Fibroblast of mammary gland (primary cell): ENCODE results near the gene PLEKHN1.
A peak's percentile ranks its signal among the peaks of the same experiment; 100 is the strongest.

ENCODE experiments used
- DNase-seq: peaks from one replicate; pipeline ENCODE4 v3.0.0-alpha.2; 2010; ENCODE audit warnings: low read depth
- H3K4me3 ChIP-seq: 2 replicates; pipeline ENCODE4 v1.5.1; 2011; ENCODE audit warnings: low read depth, mild to moderate bottlenecking, low read length, moderate library complexity; ENCODE audit not compliant: control insufficient read depth
- CTCF ChIP-seq: conservative IDR thresholded peaks from 2 replicates; pipeline ENCODE4 v1.5.1; 2011; ENCODE audit warnings: low read depth, low read length, inconsistent platforms; ENCODE audit not compliant: control insufficient read depth, insufficient read depth

The PLEKHN1 gene

GRCh38 chr1:920010-920409, 46.3 kb upstream of the PLEKHN1 start:
- TF ChIP-seq CTCF = no peak
- H3K4me3 ChIP-seq = no peak overlapping the region
- DNase-seq = no peak

- H3K4me3 ChIP-seq = no peak overlapping the region
- TF ChIP-seq CTCF = no peak
- no peak for DNase-seq
Measured at GRCh38 chr1:920521-920920, 45.8 kb upstream of the PLEKHN1 start.

DNA sequence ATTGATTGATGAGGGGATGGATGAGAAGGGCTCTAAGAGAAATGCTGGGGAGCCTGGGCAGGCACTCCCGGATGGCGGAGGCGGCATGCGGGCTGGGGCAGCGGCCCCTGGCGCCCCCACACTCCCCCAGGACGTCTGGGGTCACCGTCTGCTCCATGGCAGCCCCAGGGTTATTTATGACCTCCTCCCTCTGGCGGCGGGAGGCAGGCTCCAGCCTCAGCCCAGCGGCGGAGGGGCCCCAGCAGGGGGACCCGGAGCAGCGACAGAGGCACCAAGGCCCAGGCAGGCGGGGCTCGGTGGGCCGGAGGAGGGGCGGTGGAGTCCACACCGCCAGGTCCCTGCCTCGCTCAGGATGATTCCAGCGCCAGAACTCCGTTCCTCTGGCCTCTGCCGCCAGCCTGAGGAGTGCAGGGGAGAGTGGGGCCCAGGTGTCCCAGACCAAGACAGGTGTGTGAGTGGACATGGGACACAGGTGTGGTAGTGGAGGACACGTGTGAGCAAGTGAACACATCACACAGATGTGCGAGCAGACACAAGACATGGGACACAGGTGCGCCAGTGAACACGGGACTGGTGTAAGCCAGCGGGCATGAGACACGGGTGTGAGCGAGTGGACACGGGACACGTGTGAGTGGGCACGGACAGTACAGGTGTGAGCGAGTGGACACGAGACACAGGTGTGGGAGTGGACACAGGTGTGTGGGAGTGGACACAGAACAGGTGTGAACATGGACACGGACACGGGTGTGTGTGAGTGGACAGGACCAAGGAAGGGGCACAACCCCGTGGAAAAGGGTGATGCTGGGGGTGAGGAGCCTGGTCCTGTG, 45.1 kb upstream of the PLEKHN1 start:
- H3K4me3 ChIP-seq = no peak overlapping the region
- DNase-seq = peak; percentile 68
- TF ChIP-seq CTCF = no peak

DNA sequence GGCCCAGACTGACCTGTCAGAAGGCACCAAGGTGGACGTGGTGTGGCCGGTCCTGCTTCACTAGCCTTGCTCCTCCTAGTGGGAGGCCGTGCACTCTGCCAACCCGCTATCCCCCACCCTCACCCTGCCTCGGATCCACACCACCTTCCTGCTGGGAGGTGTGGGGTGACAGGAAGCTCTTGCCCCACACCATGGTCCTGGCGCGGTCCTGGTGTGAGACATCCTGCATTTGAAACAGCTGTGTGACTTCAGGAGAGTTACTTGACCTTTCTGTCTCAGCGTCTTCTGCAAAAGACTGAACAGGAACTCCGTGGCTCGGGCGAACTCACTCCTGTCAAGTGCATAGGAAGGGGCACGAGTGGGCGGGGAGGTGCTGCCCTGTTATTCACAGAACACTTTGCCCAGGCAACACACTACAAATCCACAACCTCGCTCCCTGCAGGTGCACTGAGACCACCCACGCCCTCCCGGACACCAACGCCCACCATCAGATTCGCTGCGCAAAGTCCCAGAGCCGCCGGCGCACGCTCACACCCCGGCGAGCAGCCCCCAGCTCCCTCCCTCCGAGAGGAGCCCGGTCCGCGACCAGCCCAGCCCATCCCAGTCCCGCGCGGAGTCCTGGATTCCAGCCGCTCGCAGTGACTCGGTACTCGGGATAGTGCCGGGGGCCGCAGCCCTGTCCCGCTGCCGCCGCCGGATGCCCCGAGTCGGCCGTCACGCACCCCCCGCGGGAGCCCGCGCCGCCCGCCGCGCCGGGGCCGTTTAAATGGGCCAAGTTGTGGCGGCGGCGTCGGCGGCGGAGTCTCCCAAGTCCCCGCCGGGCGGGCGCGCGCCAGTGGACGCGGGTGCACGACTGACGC, 42.9 kb upstream of the PLEKHN1 start, which contains the start of gene SAMD11:
Gene SAMD11, plus strand, starts transcription at position 793 of the 860 bp plus-strand sequence. CDS start 509 bp downstream, outside the sequence.
- peak; percentile 69 for DNase-seq
- no peak for TF ChIP-seq CTCF
- no peak within 1 kb of the TSS for H3K4me3 ChIP-seq

- no peak for TF ChIP-seq CTCF
- no peak for DNase-seq
- H3K4me3 ChIP-seq = no peak overlapping the region
Measured at GRCh38 chr1:923991-924655, 42.2 kb upstream of the PLEKHN1 start.
